Measurements from ENCODE around the gene RBMS2. TPM values are rescaled to one million over a fixed set of nuclear protein-coding genes. Genes with fewer than 3 reads are reported as not detected.
"Not testable (repeated sequence)": the region's sequence is repeated elsewhere in the genome, so short reads cannot be mapped to it uniquely, and the experiment has no call there.

RBMS2 gene
- total RNA-seq, 4 donors from 2014 or later, result 4.1 to 11.0 (median 5.4) TPM

- DNase-seq; ATAC-seq; in situ Hi-C loops (cut with MboI; ENCODE audit: low sequenced_read_pairs in 4 of 4): not testable (repeated sequence)
Measured at GRCh38 chr12:56499879-56500278, 21.7 kb upstream of the RBMS2 start.

GRCh38 chr12:56510786-56511185 is 10.8 kb upstream of the RBMS2 start:
- TF ChIP-seq POLR2A (IDR thresholded peaks at IDR 0.05) (no peak), CTCF (IDR thresholded peaks at IDR 0.05 in 4 of 5, conservative IDR thresholded peaks at IDR 0.05 in 1 of 5) (no peak)
- intact Hi-C loops (cut with DNase I; ENCODE audit: low total_unique reads) (loop anchor here (5.0 kb wide), 2 partner anchors 82 to 127 kb away; no protein-coding TSS in a partner anchor), in situ Hi-C loops (cut with MboI; ENCODE audit: low sequenced_read_pairs in 4 of 4) (loop anchor here in 2 of 4 donors (10.0 kb wide), 1 partner anchor 54 kb away; no protein-coding TSS in a partner anchor)
- no peaks in the 10 kb centered on the region for H3K27me3 ChIP-seq
- DNase-seq, result no peak
- ATAC-seq, result no peak
- H3K27ac ChIP-seq, result no peak overlapping the region
- H3K36me3 ChIP-seq, result no peaks in the 10 kb centered on the region
- no peak overlapping the region for H3K4me3 ChIP-seq
- H3K9me3 ChIP-seq, result no peaks in the 10 kb centered on the region
- H3K4me1 ChIP-seq, result no peaks in the 10 kb centered on the region

More at GRCh38 chr12:56499879-56500278, 21.7 kb upstream of the RBMS2 start:
- H3K4me1 ChIP-seq; H3K9me3 ChIP-seq; H3K27me3 ChIP-seq; H3K4me3 ChIP-seq; H3K27ac ChIP-seq; H3K36me3 ChIP-seq; intact Hi-C loops (cut with DNase I; ENCODE audit: low total_unique reads): not testable (repeated sequence)

GRCh38 chr12:56514014-56514318 is 7.7 kb upstream of the RBMS2 start:
- intact Hi-C loops (cut with DNase I; ENCODE audit: low total_unique reads) (loop anchor here (5.0 kb wide), 2 partner anchors 78 to 123 kb away; no protein-coding TSS in a partner anchor), in situ Hi-C loops (cut with MboI; ENCODE audit: low sequenced_read_pairs in 4 of 4) (loop anchor here in 2 of 4 donors (10.0 kb wide), 1 partner anchor 51 kb away; no protein-coding TSS in a partner anchor)
- H3K4me3 ChIP-seq, result peak overlapping the region in 1 of 4 donors; percentile 7
- not testable (repeated sequence) for ATAC-seq, H3K27me3 ChIP-seq, H3K4me1 ChIP-seq, H3K36me3 ChIP-seq, DNase-seq, H3K9me3 ChIP-seq, H3K27ac ChIP-seq

- H3K27ac ChIP-seq, result no peak overlapping the region
- no peaks in the 10 kb centered on the region for H3K27me3 ChIP-seq
- TF ChIP-seq CTCF (IDR thresholded peaks at IDR 0.05 in 4 of 5, conservative IDR thresholded peaks at IDR 0.05 in 1 of 5) (no peak), POLR2A (IDR thresholded peaks at IDR 0.05) (no peak)
- DNase-seq, result no peak
- no peaks in the 10 kb centered on the region for H3K36me3 ChIP-seq
- peaks cover 0 to 14% of the 10 kb centered on the region in 2 donors for H3K4me1 ChIP-seq
- intact Hi-C loops (cut with DNase I; ENCODE audit: low total_unique reads), result no loop called here
- H3K4me3 ChIP-seq, result no peak overlapping the region
- no peaks in the 10 kb centered on the region for H3K9me3 ChIP-seq
- in situ Hi-C loops (cut with MboI; ENCODE audit: low sequenced_read_pairs in 4 of 4), result loop anchor here in 2 of 4 donors (10.0 kb wide), 1 partner anchor 47 kb away; no protein-coding TSS in a partner anchor
- no peak for ATAC-seq
Measured at GRCh38 chr12:56517854-56518253, 3.8 kb upstream of the RBMS2 start.

DNA sequence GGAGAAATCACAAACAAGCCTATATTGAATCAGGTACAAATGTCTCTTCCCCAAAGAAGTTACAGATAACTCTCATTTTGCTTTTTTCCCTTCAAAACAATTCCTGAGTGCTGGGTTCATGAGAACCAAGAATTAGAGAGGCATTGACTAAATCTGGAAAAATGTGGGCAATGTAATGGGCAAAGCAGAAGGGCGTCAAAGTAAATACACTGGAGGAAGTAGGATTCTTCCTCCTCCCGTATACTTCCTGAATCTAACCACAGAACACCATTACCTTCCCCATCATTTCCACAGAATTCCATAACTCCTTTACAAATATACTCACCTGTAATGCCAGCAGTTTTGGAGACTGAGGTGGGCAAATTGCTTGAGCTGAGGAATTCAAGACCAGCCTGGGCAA is 3.0 kb upstream of the RBMS2 start:
- DNase-seq, result no peak
- Histone ChIP-seq H3K9me3 (no peaks in the 10 kb centered on the region), H3K36me3 (no peaks in the 10 kb centered on the region), H3K27me3 (no peaks in the 10 kb centered on the region), H3K4me3 (no peak overlapping the region), H3K4me1 (peaks cover 0 to 14% of the 10 kb centered on the region in 2 donors), H3K27ac (peak overlapping the region in 3 of 4 donors; percentile 10 to 86 (median 78))
- ATAC-seq, result no peak
- TF ChIP-seq POLR2A (IDR thresholded peaks at IDR 0.05) (no peak), CTCF (IDR thresholded peaks at IDR 0.05 in 4 of 5, conservative IDR thresholded peaks at IDR 0.05 in 1 of 5) (no peak)
- intact Hi-C loops (cut with DNase I; ENCODE audit: low total_unique reads) (no loop called here), in situ Hi-C loops (cut with MboI; ENCODE audit: low sequenced_read_pairs in 4 of 4) (loop anchor here in 2 of 4 donors (10.0 kb wide), 1 partner anchor 46 kb away; no protein-coding TSS in a partner anchor)

GRCh38 chr12:56520048-56520447 is 1.6 kb upstream of the RBMS2 start:
- peak; percentile 28 to 48 for ATAC-seq
- intact Hi-C loops (cut with DNase I; ENCODE audit: low total_unique reads), result loop anchor here (2.0 kb wide), 1 partner anchor 111 kb away; the partner anchor contains the start of gene BAZ2A
- in situ Hi-C loops (cut with MboI; ENCODE audit: low sequenced_read_pairs in 4 of 4), result loop anchor here in 2 of 4 donors (5.0 kb wide), 1 partner anchor 47 kb away; no protein-coding TSS in a partner anchor
- H3K27me3 ChIP-seq, result no peaks in the 10 kb centered on the region
- H3K9me3 ChIP-seq, result no peaks in the 10 kb centered on the region
- peak overlapping the region; percentile 78 to 86 (median 85) for H3K27ac ChIP-seq
- TF ChIP-seq POLR2A (IDR thresholded peaks at IDR 0.05) (peak in 1 of 2 donors; percentile 12), CTCF (IDR thresholded peaks at IDR 0.05 in 4 of 5, conservative IDR thresholded peaks at IDR 0.05 in 1 of 5) (no peak)
- no peaks in the 10 kb centered on the region for H3K36me3 ChIP-seq
- H3K4me1 ChIP-seq, result peaks cover 0 to 14% of the 10 kb centered on the region in 2 donors
- peak overlapping the region; percentile 51 to 65 (median 62) for H3K4me3 ChIP-seq
- no peak for DNase-seq
